GM23338 (cell line): ENCODE measurements around the gene NR1D1. TPM values are rescaled to one million over a fixed set of nuclear protein-coding genes. Genes with fewer than 3 reads are reported as not detected.

Experiments used
- ATAC-seq: fragments of 200-7000 bp; cut with Tn5 transposase; 3 replicates; pipeline ENCODE4 v1.9.1; 2020
- DNase-seq: peaks from one replicate; pipeline ENCODE4 v3.0.0-alpha.2; 2015; ENCODE audit warnings: low spot score
- H2AFZ ChIP-seq: fragments of 200-600 bp; sonication (generic); 2 replicates; pipeline ENCODE4 v1.8.0; 2016; ENCODE audit warnings: antibody characterized with exemption, mild to moderate bottlenecking, moderate library complexity
- H3F3A ChIP-seq: fragments of 200-600 bp; sonication (generic); replicated peaks from 2 replicates; pipeline ENCODE4 v1.8.0; 2017; ENCODE audit warnings: antibody characterized with exemption, mixed run types, low read depth
- H3K27ac ChIP-seq: fragments of 200-600 bp; sonication (generic); 2 replicates; pipeline ENCODE4 v1.6.1; 2016; ENCODE audit warnings: low read depth
- H3K27me3 ChIP-seq: fragments of 200-600 bp; sonication (generic); 2 replicates; pipeline ENCODE4 v1.8.0; 2016; ENCODE audit warnings: mild to moderate bottlenecking, mixed run types, moderate library complexity; ENCODE audit not compliant: insufficient read depth
- H3K36me3 ChIP-seq: fragments of 200-600 bp; sonication (generic); 2 replicates; pipeline ENCODE4 v1.8.0; 2016; ENCODE audit warnings: mild to moderate bottlenecking; ENCODE audit not compliant: insufficient read depth
- H3K4me1 ChIP-seq: fragments of 200-600 bp; sonication (generic); 2 replicates; pipeline ENCODE4 v1.8.0; 2016; ENCODE audit warnings: mild to moderate bottlenecking, moderate library complexity; ENCODE audit not compliant: insufficient read depth
- H3K4me2 ChIP-seq: fragments of 200-600 bp; sonication (generic); 2 replicates; pipeline ENCODE4 v1.7.1; 2017; ENCODE audit warnings: mixed run types
- H3K4me3 ChIP-seq: fragments of 200-600 bp; sonication (generic); 2 replicates; pipeline ENCODE4 v1.6.1; 2016; ENCODE audit warnings: mixed run types
- H3K79me2 ChIP-seq: fragments of 200-600 bp; sonication (generic); replicated peaks from 2 replicates; pipeline ENCODE4 v1.8.0; 2017; ENCODE audit warnings: mild to moderate bottlenecking; ENCODE audit not compliant: insufficient read depth
- H3K9me2 ChIP-seq: fragments of 200-600 bp; sonication (generic); 2 replicates; pipeline ENCODE4 v1.8.0; 2017; ENCODE audit not compliant: insufficient read depth
- H4K20me1 ChIP-seq: fragments of 200-600 bp; sonication (generic); replicated peaks from 2 replicates; pipeline ENCODE4 v1.8.0; 2017; ENCODE audit warnings: mild to moderate bottlenecking; ENCODE audit not compliant: insufficient read depth
- H3K27ac Mint-ChIP-seq: 2 replicates; pipeline ENCODE4 v1.8.0; 2020; ENCODE audit warnings: inconsistent platforms, mild to moderate bottlenecking, moderate library complexity, mixed read lengths
- H3K27me3 Mint-ChIP-seq: 3 replicates; pipeline ENCODE4 v1.8.0; 2022; ENCODE audit warnings: low read depth, mild to moderate bottlenecking, moderate library complexity, mixed read lengths, inconsistent platforms; ENCODE audit not compliant: insufficient read depth, poor library complexity
- H3K36me3 Mint-ChIP-seq: 3 replicates; pipeline ENCODE4 v1.8.0; 2021; ENCODE audit warnings: low read depth, mild to moderate bottlenecking, inconsistent platforms, moderate library complexity, mixed read lengths
- H3K4me1 Mint-ChIP-seq: 3 replicates; pipeline ENCODE4 v1.8.0; 2020; ENCODE audit warnings: mild to moderate bottlenecking, inconsistent platforms, mixed read lengths
- H3K4me3 Mint-ChIP-seq: 3 replicates; pipeline ENCODE4 v1.8.0; 2021; ENCODE audit warnings: moderate library complexity, mild to moderate bottlenecking, inconsistent platforms, mixed read lengths
- H3K9me3 Mint-ChIP-seq: 3 replicates; pipeline ENCODE4 v1.8.0; 2020; ENCODE audit warnings: moderate library complexity, mild to moderate bottlenecking, inconsistent platforms, mixed read lengths
- CREB1 ChIP-seq: fragments of 250-450 bp; sonication (Bioruptor Pico); IDR thresholded peaks from 2 replicates; pipeline ENCODE4 v1.5.0; 2020; ENCODE audit warnings: low read depth, mild to moderate bottlenecking, moderate library complexity
- EZH2 ChIP-seq: fragments of 200-600 bp; sonication (generic); IDR thresholded peaks from one replicate; pipeline ENCODE4 v1.8.0; 2017; ENCODE audit warnings: antibody characterized with exemption, mild to moderate bottlenecking, low read depth; ENCODE audit not compliant: unreplicated experiment
- JUNB ChIP-seq: IDR thresholded peaks from one replicate; pipeline ENCODE4 v1.6.1; 2016; ENCODE audit warnings: antibody characterized with exemption; ENCODE audit not compliant: unreplicated experiment
- STAT1 ChIP-seq: IDR thresholded peaks from one replicate; pipeline ENCODE4 v1.6.1; 2016; ENCODE audit warnings: antibody characterized with exemption; ENCODE audit not compliant: unreplicated experiment
- ZNF114 ChIP-seq: fragments of 250-450 bp; sonication (Bioruptor Pico); IDR thresholded peaks from 2 replicates; pipeline ENCODE4 v1.5.0; 2020; ENCODE audit warnings: mild to moderate bottlenecking, moderate library complexity
- polyA plus RNA-seq: library from polyadenylated mRNA; unstranded; fragments of >200 nt; fragmentation: Nextera tagmentation; extraction: Ambion mirVana; gene quantifications from 2 replicates; pipeline ENCODE4 v1.2.1, GENCODE V29; 2016
- total RNA-seq: library from RNA; depleted of rRNA; stranded (reverse); fragments of >200 nt; shearing (Covaris generic); gene quantifications from 2 replicates; pipeline ENCODE4 v1.2.3, GENCODE V29; 2014
- TF ChIP-seq, protein P1 (sequence below): IDR thresholded peaks from 2 replicates; pipeline ENCODE4 v1.6.1; 2016; ENCODE audit warnings: antibody characterized with exemption
- TF ChIP-seq, protein P2 (sequence below): IDR thresholded peaks from one replicate; pipeline ENCODE4 v1.6.1; 2018; ENCODE audit warnings: antibody characterized with exemption; ENCODE audit not compliant: unreplicated experiment

Gene NR1D1
- total and polyA plus RNA-seq, 2 experiments from 2014 or later: 3.3 to 4.2 TPM

DNA sequence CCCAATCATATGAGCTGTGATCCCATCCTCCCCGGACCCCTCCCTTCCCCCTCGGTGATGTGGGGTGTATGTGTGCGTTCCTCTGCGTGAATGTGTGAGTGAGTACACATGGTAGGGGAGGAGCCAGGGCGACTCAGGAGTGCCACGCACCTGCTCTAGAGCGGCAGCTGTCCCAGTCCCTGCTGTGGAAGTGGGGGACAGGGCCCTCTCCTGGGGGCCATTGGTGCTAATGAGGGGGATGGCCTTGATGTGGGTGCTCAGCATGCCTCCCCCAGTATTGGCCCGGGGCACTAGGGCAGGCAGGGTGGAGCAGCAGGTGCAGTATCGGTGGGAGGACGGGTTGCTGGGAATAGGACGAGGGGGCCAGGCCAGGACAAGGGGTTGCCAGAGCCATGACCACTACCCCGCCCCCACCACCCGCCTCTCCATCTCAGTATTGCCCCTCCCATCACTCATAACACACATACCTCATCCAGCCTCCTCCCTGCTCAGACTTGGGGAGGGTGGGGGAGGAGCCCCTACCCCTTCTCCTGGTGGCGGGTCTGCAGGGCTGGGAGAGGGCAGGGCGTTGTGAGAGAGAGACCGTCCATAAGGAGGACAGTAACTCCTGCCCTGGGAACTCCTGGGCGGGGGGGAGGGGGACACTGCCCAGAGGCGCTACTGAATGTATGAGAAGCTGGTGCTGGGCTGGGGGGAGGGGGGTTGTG is 8.5 kb downstream of the NR1D1 start (continued):
- TF ChIP-seq, protein P1, sequence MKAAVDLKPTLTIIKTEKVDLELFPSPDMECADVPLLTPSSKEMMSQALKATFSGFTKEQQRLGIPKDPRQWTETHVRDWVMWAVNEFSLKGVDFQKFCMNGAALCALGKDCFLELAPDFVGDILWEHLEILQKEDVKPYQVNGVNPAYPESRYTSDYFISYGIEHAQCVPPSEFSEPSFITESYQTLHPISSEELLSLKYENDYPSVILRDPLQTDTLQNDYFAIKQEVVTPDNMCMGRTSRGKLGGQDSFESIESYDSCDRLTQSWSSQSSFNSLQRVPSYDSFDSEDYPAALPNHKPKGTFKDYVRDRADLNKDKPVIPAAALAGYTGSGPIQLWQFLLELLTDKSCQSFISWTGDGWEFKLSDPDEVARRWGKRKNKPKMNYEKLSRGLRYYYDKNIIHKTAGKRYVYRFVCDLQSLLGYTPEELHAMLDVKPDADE: no peak
- TF ChIP-seq ZNF114 (CRISPR knock-in tag): no peak
- TF ChIP-seq, protein P2, sequence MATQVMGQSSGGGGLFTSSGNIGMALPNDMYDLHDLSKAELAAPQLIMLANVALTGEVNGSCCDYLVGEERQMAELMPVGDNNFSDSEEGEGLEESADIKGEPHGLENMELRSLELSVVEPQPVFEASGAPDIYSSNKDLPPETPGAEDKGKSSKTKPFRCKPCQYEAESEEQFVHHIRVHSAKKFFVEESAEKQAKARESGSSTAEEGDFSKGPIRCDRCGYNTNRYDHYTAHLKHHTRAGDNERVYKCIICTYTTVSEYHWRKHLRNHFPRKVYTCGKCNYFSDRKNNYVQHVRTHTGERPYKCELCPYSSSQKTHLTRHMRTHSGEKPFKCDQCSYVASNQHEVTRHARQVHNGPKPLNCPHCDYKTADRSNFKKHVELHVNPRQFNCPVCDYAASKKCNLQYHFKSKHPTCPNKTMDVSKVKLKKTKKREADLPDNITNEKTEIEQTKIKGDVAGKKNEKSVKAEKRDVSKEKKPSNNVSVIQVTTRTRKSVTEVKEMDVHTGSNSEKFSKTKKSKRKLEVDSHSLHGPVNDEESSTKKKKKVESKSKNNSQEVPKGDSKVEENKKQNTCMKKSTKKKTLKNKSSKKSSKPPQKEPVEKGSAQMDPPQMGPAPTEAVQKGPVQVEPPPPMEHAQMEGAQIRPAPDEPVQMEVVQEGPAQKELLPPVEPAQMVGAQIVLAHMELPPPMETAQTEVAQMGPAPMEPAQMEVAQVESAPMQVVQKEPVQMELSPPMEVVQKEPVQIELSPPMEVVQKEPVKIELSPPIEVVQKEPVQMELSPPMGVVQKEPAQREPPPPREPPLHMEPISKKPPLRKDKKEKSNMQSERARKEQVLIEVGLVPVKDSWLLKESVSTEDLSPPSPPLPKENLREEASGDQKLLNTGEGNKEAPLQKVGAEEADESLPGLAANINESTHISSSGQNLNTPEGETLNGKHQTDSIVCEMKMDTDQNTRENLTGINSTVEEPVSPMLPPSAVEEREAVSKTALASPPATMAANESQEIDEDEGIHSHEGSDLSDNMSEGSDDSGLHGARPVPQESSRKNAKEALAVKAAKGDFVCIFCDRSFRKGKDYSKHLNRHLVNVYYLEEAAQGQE: no peak
- TF ChIP-seq EZH2: no peak
- no peak for TF ChIP-seq STAT1
- no peak for TF ChIP-seq CREB1 (CRISPR knock-in tag)

DNA sequence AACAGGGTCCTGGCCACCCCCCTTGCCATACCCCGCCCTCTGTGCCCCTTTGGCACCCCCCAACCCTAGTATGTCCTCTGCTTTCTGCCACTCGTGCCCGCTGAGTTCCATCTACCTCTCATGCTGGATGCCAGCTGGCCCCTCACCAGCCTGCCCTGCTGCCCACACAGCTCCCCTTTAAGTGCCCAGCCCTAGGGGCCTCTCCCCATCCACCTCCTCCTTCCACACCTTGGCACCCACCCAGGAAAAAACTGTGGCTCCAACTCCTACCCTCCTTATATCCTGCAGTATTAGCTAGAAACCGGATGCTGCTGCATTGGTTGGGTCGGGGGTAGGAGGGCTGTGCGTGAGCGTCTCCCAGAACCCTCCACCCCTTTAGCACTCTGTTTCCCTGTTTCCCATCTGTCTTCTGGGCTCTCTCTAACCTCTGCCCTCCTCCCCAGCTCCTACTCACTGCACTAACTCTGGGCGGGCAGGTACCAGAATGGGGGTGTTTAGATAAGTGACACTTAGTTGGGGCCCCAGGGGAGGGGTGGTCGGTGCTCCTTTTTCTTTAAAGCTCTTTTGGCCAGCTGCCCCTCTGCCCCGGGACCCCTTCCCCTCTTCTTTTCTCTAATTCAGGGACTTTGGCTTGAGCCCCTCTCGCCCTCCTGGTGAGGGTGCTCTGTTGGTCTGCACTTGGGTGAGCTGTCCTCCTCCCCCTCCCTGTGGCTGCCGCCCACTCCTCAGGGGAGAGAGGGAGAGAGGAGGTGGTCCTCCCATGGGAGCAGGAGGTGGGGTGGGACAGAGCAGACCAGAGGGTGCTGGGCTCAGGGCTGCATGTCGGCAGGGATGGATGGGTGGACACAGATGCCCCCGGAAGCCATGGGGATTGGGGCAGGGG is 9.9 kb downstream of the NR1D1 start:
- Mint-ChIP-seq H3K4me3 (no peak overlapping the region), H3K4me1 (peaks cover 41% of the 10 kb centered on the region), H3K27me3 (peaks cover 6% of the 10 kb centered on the region), H3K27ac (no peak overlapping the region), H3K36me3 (peaks cover 36% of the 10 kb centered on the region), H3K9me3 (no peaks in the 10 kb centered on the region)
- DNase-seq: no peak
- Histone ChIP-seq H2AFZ (no peak overlapping the region), H3K27me3 (no peaks in the 10 kb centered on the region), H3K4me3 (no peak overlapping the region), H3K4me1 (peaks cover 22% of the 10 kb centered on the region; the same call in 1 of the 2 replicates), H3K9me2 (no peaks in the 10 kb centered on the region), H4K20me1 (no peaks in the 10 kb centered on the region), H3K36me3 (0 out of 2 replicates have a peak, but pooled peaks cover 3% of the 10 kb centered on the region), H3F3A (peaks cover 5% of the 10 kb centered on the region; the same call in 1 of the 2 replicates), H3K27ac (peak overlapping the region; percentile 26; the same call in 1 of the 2 replicates), H3K79me2 (no peaks in the 10 kb centered on the region), H3K4me2 (no peak overlapping the region)
- TF ChIP-seq, protein P2: no peak
- TF ChIP-seq JUNB: no peak
- ATAC-seq: peak; percentile 5; the same call in 2 of the 3 replicates
